PC-3 (cell line): ENCODE measurements around the gene DLG4.

ENCODE experiments used
- EZH2 ChIP-seq: fragments of 300-600 bp; sonication (generic); IDR thresholded peaks from one replicate; pipeline ENCODE4 v1.6.1; 2017; ENCODE audit warnings: antibody characterized with exemption, mild to moderate bottlenecking, low read length; ENCODE audit not compliant: unreplicated experiment
- EZH2phosphoT487 ChIP-seq: fragments of 300-600 bp; sonication (generic); IDR thresholded peaks from 2 replicates; pipeline ENCODE4 v1.6.1; 2018; ENCODE audit warnings: mild to moderate bottlenecking, antibody characterized with exemption, low read length, borderline replicate concordance

DNA sequence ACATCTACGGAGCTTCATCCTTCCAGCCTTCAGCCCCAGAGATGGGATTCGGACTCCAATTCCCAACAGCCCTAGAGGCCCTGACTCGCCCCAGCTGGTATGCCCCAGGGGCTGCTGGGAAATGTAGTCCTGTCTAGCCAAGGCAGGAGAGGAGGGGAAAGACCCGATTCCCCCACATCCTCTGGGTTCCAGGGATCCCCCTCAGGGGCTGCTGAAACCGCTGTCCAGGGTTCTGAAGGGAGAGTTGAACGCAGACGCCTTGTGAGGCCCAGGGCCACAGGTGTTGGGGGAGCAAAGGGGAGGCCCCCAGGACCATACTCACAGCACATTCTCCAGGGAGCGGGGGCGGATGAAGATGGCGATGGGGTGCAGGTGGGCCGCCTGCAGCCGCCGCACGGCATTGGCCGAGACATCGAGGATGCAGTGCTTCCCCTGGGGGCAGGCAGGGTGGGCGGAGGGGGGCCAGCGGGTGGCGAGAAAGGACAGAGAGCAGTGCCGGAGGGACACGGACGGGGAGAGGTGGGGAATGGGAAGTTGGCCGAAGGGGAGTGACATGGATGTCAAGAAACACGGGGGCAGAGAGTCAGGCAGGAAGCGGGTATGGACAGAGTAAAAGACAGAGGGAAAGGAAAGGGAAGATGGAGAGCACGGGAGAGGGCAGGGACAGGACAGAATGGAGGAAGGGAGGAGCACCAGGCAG lies 27.9 kb downstream of the DLG4 start:
- TF ChIP-seq EZH2phosphoT487 (no peak), EZH2 (no peak)
